PC-3 (cell line): ENCODE measurements around the gene DAAM1.

Experiments
- EZH2phosphoT487 ChIP-seq: fragments of 300-600 bp; sonication (generic); IDR thresholded peaks from 2 replicates; pipeline ENCODE4 v1.6.1; 2018; ENCODE audit warnings: mild to moderate bottlenecking, antibody characterized with exemption, low read length, borderline replicate concordance
- TF ChIP-seq, protein P1 (sequence below): fragments of 300-600 bp; sonication (generic); conservative IDR thresholded peaks from 2 replicates; pipeline ENCODE4 v1.5.1; 2017; ENCODE audit warnings: antibody characterized with exemption, low read depth, mild to moderate bottlenecking, low read length

DNA sequence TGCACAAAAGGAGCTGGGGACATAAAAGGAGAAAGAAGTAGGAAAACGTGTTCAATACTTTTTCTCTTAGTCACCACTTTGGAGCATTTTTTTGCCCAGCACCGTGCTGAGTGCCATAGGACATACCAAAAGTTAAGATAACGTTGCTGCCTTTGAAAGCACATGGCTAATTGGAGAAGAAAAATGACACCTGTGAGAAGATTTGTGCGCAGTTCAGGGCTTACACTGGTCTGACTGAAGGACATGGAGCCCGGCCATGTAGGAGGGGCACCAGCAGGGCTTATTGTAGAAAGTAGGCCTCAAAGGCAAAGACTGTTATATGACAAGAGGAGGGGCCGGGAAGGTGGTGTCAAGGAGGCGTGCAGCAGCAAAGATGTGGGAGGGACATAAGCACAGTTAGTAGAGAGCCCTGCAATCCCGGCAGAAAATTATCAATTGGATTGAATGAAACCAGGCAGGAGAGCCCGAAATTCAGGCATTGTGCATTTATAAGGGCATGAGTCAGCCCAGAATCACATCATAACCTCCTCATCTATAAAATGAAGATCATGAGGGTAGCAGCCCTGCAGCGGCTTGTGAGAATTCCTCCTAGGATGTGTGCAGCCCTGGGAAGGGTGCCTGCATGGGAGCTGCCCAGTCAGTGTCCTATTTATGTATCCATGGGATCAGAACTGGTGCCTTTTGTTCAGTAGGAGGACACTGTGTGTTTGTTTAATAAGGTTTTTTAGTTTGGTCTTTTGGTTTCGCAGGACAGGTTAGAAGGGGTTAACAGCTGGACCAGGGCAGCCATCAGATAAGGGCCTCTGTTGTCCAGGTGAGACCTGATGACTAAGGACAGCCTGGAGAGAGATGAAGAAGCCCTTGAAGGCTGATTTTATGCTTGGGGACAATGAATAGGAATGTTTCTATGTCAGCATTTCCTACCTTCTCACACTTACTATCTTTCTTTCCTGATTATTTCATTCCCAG, 154.3 kb downstream of the DAAM1 start:
- TF ChIP-seq, protein P1, sequence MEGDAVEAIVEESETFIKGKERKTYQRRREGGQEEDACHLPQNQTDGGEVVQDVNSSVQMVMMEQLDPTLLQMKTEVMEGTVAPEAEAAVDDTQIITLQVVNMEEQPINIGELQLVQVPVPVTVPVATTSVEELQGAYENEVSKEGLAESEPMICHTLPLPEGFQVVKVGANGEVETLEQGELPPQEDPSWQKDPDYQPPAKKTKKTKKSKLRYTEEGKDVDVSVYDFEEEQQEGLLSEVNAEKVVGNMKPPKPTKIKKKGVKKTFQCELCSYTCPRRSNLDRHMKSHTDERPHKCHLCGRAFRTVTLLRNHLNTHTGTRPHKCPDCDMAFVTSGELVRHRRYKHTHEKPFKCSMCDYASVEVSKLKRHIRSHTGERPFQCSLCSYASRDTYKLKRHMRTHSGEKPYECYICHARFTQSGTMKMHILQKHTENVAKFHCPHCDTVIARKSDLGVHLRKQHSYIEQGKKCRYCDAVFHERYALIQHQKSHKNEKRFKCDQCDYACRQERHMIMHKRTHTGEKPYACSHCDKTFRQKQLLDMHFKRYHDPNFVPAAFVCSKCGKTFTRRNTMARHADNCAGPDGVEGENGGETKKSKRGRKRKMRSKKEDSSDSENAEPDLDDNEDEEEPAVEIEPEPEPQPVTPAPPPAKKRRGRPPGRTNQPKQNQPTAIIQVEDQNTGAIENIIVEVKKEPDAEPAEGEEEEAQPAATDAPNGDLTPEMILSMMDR, result no peak
- TF ChIP-seq EZH2phosphoT487, result no peak
